ENCODE measurements around the gene WDR86. TPM values are rescaled to one million over a fixed set of nuclear protein-coding genes. Genes with fewer than 3 reads are reported as not detected.

Gene WDR86
- total RNA-seq, 1 experiment from 2014 or later = 0.05 TPM

DNA sequence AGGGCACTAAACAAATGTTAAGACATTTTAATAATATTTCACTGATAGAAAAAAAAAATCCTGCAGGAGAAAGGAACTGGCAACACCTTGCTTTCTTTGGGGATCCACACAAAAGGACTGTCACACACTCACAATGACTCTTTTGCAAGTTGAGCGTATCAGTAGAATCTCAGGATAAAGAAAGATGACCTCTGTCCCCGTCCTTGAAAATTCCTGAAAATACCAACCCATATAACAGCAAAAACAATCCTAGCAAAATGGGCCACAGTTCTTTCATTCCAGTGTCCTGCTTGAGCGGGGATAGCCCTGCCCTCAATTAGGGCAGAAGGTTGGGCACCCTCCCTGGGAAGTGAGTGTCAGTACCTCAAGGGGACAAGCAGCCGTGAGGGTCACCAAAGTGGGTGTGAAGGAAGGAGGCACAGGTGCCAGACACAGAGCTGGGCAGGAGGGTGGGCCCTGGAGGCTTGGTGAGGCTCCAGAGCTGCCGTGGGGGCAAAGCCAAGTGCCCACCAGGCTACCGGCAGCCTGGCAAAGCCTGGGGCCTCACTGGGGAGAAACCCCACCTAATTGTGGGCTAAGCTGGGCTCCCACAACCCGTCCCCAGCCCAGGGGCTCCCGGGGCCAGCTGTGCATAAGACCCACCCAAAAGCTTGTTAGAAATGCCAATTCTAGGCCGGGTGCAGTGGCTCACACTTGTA, 2.8 kb downstream of the WDR86 start:
- DNase-seq (ENCODE audit: low read depth) = no peak

- no peak for DNase-seq (ENCODE audit: low read depth)
These were observed 3.6 kb downstream of the WDR86 start for GRCh38 chr7:151406051-151406875.

GRCh38 chr7:151405588-151405987, 4.2 kb downstream of the WDR86 start:
- no peak for DNase-seq (ENCODE audit: low read depth)

- DNase-seq (ENCODE audit: low read depth) = no peak
These were observed 4.8 kb downstream of the WDR86 start for GRCh38 chr7:151405056-151405455.

DNA sequence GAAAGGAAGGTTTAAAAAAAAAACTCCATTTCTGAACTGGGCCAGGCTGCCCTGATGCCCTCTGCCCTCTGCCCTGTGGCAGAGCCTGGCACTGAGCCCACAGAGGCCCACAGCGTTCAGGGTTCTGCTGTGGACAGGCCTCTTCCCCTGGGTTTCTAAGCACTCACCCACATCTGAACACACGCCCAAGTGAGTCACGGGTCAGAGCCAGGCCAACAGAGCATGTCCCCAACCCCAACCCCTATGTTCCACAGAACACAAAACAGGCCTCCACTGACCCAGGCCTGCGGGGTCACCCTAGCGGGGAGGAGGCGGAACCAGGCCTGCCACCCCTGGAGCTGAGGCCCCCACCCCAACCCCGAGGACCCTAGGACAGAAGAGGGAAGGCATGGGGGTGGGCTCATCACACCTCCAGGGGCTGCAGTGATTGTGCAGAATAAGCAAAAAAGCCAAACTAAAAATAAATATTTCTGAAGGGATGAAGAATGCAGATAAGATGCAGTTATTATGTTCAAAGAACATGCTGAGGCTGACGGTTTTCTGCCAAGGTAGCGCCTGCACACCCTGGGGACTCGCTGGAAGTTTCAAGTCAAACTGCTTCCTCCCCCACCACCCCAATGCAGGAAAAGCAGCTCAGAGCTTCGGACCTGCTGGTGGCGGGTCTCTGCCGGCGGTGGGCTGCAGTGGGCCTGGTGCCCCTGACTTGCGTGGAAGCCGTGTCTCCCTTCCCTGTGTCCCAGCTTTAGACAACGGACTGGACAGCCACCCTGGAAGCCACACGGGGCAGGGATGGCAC, 5.4 kb downstream of the WDR86 start:
- peak; percentile 67 for DNase-seq (ENCODE audit: low read depth)

- DNase-seq (ENCODE audit: low read depth) = peak; percentile 28
These were observed 6.1 kb downstream of the WDR86 start for GRCh38 chr7:151403764-151404163.

- no peak for DNase-seq (ENCODE audit: low read depth)
These were observed 7.6 kb downstream of the WDR86 start for GRCh38 chr7:151402029-151402835.

DNA sequence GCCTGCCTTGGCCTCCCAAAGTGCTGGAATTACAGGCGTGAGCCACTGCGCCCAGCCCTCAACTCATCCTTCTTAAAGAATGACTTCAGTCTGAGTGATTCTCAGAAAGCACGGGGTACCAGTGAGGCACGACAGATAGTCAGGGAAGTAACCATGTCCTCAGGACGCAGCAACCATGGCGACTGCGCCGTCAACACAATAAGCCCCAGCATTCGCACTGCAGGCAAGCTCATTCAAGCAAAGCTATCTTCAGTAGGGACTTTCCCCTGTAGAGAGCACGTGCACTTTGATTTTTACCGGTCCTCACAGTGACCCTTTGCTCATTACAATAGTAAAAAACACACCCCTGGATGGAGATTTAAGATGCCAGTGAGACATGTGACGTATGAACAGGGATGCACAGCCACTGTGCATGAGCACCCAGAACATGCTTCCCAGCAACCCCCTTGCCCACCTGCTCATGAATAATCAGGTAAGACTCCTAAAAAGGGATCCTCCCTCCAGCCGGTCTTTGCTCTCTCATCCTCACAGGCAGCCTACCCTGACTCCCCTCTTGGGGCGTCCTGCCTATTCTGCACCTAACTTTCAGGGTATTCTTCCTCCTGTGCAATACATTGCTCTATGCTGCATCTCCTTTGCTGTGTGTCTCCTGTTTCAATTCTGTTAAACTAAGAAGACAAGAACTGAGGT, 9.1 kb downstream of the WDR86 start:
- DNase-seq (ENCODE audit: low read depth) = no peak

DNA sequence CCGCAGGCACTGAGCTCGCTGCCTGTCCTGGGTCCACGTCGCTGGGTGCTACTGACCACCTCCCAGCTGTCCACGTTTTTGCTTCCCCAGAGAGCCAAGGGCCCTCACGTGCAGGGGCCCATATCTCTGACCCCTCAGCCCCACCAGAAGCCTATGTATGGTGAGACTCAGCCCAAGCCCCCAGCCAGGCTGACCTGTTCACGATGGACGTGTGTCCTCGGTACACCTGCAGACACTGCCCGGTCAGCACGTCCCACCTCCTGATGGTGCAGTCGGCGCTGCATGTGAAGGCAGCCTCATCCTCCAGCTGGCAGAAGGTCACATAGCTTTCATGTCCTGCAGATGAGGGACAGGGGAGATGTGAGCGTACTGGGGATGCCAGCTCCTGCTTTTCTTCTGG, 9.9 kb downstream of the WDR86 start:
- no peak for DNase-seq (ENCODE audit: low read depth)

- no peak for DNase-seq (ENCODE audit: low read depth)
These were observed 10.6 kb downstream of the WDR86 start for GRCh38 chr7:151399305-151399601.

DNA sequence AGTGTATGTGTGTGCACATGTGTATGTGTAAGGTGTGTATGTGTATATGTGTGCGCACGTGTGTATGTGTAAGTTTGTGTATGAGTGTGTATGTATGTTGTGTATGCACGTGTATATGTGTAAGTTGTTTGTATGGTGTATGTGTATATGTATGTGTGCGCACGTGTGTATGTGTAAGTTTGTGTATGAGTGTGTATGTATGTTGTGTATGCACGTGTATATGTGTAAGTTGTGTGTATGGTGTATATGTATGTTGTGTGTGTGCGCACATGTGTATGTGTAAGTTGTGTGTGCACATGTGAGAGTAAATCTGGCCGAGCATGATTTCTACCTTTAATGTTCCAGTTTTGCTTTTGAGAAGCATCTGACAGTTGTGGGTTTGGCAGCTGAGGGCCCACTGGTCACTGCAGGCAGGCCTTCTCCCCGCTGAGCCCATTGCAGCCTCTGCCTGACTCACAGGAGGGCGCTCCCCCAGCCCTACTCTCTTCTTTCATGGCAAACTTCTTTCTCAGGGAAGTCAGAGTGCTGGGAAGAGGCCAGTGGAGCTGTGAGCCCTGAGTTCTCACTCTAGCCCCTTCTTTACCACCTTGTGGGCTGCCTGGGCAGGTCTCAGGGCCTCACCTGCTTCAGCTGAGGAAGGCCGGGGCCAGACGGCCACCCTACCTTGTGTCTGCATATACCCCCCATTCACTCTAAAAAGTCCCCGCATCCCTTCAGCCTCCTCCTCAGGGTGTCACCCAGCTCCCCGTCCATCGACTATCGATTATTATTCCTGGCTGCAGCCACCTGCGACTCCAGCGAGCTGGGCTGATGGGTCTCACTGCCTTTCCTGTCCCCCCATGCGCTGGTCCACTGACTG, 11.2 kb downstream of the WDR86 start:
- DNase-seq (ENCODE audit: low read depth) = peak; percentile 15

DNA sequence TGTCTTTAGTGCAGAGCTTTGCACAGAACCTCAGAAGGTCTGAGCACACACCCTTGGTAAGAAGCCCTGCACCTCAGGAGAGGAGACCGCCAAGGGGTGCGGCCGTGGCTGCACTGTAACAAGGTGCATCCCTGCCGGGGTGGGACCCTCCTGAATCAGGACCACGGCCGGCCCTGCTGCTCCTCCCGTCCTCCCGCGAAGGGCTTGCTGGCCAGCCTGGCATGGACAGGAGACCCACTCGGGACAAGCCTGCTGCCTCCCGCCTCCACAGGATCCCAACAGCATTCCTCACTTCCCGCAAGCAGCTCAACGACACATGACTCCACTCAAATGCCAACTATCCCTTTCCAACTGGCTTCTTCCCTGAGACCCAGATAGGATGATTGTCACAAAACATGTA, 12.8 kb downstream of the WDR86 start:
- no peak for DNase-seq (ENCODE audit: low read depth)

- DNase-seq (ENCODE audit: low read depth) = no peak
These were observed 13.4 kb downstream of the WDR86 start for GRCh38 chr7:151396328-151396970.

DNA sequence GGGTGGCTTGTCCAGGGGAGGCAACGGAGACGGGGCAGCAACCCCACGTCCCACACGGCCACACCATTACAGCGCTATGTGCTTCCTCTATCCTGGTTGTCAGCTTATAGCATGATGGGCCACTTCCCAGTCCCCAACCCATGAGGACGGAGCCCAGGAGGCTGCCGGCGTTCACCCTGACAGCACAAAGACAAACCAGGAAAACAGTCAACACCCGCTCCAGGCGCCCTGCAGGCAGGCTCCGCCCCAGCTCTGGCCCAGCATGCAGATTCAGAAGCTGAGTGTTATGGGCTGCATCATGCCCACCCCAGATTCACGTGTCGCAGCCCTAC, 14.8 kb downstream of the WDR86 start:
- DNase-seq (ENCODE audit: low read depth) = no peak

DNA sequence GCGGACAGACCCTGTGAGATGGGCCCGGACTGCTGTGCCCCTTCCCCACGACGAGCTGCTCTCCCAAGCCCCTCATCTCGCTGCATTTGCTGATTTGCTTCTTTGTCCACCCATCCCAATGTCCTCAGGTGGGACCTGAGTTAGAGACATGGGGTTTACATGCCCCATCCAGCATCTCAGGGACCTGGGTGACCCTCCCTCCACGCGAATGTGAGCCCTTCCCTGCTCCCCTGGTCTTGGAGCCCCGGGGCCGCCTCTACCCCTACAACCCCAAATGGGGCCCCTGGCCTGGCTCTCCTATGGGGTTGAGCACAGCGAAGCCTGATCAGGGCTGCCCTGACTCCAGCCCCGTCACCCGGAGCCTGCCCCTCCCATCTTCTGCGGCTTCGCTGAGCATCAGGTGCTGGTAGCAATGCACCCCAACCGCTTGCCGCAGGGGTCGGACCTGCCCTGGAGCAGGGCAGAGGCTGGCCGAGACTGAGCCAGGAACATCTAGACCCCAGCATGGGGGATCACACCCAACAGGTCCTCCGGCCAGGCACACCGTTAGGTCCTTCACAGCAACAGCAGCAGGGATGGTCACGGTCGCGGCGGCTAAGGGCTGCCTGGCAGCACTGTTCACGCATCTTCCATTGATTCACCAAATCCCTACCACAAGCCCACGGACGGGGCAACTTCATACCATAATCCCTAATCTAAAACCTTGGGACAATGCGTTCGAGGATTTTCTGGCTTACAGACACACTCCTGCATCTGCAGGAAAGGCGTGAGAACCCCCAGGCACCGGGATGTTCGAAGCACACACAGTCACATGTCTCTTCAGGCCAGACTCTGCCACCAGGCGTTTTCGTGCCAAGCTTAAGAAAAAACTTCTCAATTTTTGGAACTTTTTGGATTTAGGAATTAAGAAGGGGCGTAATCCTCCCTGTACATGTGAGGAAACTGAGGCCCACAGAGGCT, 15.5 kb downstream of the WDR86 start:
- DNase-seq (ENCODE audit: low read depth) = no peak

DNA sequence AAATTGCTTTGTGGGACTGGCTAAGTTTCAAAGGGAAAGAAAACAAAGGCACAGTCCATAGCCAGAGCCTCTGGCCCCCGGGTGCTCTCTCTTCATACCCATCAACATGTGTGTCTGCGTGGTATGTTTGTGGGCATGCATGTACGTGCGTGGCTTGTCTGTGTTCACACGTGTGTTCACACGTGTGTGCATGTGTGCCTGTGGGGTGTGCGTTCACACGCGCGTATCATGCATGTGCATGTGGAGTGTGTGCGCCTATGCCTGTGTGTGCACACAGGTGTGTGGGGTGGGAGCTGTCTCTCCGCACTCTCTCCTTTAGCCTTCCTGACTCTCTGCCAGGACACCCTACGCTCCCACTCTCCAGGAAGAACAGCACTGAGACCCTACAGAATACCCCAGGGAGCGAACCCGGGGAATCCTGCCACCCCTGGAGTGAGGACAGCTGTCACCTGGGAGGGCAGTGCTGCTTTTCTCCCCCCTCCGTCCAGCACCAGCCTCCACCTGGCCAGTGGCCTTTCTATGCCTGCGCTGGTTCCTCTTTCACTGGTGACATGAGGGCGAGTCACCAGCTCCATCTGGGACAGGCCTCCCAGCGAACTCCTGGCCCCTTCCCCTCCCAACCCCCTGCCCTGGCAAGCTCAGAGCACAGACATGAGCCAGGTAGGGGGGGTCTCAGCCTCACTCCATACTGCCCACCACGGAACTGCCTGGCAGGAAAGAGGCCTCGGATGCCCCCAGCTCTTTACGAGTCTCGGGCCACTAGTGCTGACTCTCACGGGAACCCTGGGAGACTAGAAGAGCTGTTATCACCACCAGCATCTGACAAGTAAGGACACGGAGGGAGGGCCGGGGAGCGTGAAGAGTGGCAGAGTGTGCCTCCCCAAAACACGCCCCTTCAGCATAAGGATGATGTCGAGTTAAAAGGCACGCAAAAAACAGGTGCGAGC, 16.5 kb downstream of the WDR86 start:
- DNase-seq (ENCODE audit: low read depth) = no peak

DNA sequence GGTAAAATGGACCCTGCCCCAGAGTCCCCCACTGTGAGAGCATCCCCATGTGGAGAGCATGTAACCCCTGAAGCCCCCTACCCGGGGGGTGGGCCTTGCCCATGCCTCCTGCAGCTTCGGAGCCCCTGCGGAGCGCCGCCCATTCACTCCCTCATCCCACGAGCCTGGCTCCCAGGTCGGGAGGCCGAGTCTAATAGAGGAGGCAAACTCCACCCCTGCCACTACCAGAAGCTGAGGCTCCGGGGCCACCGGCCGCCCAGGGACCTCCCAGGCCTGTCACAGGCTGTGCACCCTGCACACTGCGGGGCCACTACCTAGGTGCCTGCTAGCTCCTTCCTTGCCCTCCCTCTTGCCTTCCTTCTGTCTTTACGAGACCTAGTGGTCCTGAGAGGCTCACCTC, 17.4 kb downstream of the WDR86 start:
- DNase-seq (ENCODE audit: low read depth) = no peak

GRCh38 chr7:151392002-151392401, 17.8 kb downstream of the WDR86 start:
- no peak for DNase-seq (ENCODE audit: low read depth)

Data from M059J (cell line).